Measurements from ENCODE around the gene DCLK1. TPM values are rescaled to one million over a fixed set of nuclear protein-coding genes. Genes with fewer than 3 reads are reported as not detected.

DCLK1 gene
- total RNA-seq, 1 donor from 2014 or later: not detected

GRCh38 chr13:36069881-36070366, 61.3 kb downstream of the DCLK1 start:
- ATAC-seq (ENCODE audit: low read depth) (no peak), DNase-seq (no peak)
- ChIA-PET POLR2A (no interaction called here), CTCF (no interaction called here)
- H3K27ac Mint-ChIP-seq: no peak overlapping the region
- H3K36me3 Mint-ChIP-seq (ENCODE audit: low read depth): no peaks in the 10 kb centered on the region
- H3K9me3 Mint-ChIP-seq: peaks cover 3% of the 10 kb centered on the region
- no peaks in the 10 kb centered on the region for H3K27me3 Mint-ChIP-seq
- intact Hi-C loops (cut with micrococcal nuclease): no loop called here
- H3K4me3 Mint-ChIP-seq: no peak overlapping the region
- H3K4me1 Mint-ChIP-seq: no peaks in the 10 kb centered on the region
- TF ChIP-seq, protein P1, sequence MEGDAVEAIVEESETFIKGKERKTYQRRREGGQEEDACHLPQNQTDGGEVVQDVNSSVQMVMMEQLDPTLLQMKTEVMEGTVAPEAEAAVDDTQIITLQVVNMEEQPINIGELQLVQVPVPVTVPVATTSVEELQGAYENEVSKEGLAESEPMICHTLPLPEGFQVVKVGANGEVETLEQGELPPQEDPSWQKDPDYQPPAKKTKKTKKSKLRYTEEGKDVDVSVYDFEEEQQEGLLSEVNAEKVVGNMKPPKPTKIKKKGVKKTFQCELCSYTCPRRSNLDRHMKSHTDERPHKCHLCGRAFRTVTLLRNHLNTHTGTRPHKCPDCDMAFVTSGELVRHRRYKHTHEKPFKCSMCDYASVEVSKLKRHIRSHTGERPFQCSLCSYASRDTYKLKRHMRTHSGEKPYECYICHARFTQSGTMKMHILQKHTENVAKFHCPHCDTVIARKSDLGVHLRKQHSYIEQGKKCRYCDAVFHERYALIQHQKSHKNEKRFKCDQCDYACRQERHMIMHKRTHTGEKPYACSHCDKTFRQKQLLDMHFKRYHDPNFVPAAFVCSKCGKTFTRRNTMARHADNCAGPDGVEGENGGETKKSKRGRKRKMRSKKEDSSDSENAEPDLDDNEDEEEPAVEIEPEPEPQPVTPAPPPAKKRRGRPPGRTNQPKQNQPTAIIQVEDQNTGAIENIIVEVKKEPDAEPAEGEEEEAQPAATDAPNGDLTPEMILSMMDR (IDR thresholded peaks at IDR 0.05): no peak

- no peaks in the 10 kb centered on the region for H3K36me3 Mint-ChIP-seq (ENCODE audit: low read depth)
- H3K4me3 Mint-ChIP-seq: no peak overlapping the region
- H3K27ac Mint-ChIP-seq: no peak overlapping the region
- ChIA-PET POLR2A (no interaction called here), CTCF (no interaction called here)
- no peaks in the 10 kb centered on the region for H3K27me3 Mint-ChIP-seq
- ATAC-seq (ENCODE audit: low read depth) (no peak), DNase-seq (no peak)
- H3K4me1 Mint-ChIP-seq: no peaks in the 10 kb centered on the region
- TF ChIP-seq, protein P1 (IDR thresholded peaks at IDR 0.05): no peak
- H3K9me3 Mint-ChIP-seq: peaks cover 3% of the 10 kb centered on the region
- intact Hi-C loops (cut with micrococcal nuclease): no loop called here
Measured at GRCh38 chr13:36068991-36069390, 62.2 kb downstream of the DCLK1 start.

- CTCF ChIA-PET: no interaction called here
- Mint-ChIP-seq H3K4me3 (no peak overlapping the region), H3K27ac (no peak overlapping the region), H3K27me3 (no peaks in the 10 kb centered on the region), H3K36me3 (ENCODE audit: low read depth) (no peaks in the 10 kb centered on the region), H3K4me1 (no peaks in the 10 kb centered on the region), H3K9me3 (peaks cover 3% of the 10 kb centered on the region)
- no peak for DNase-seq
- POLR2A ChIA-PET: no interaction called here
- TF ChIP-seq, protein P1 (IDR thresholded peaks at IDR 0.05): no peak
- ATAC-seq (ENCODE audit: low read depth): no peak
- intact Hi-C loops (cut with micrococcal nuclease): no loop called here
Measured at GRCh38 chr13:36068566-36068965, 62.6 kb downstream of the DCLK1 start.

DNA sequence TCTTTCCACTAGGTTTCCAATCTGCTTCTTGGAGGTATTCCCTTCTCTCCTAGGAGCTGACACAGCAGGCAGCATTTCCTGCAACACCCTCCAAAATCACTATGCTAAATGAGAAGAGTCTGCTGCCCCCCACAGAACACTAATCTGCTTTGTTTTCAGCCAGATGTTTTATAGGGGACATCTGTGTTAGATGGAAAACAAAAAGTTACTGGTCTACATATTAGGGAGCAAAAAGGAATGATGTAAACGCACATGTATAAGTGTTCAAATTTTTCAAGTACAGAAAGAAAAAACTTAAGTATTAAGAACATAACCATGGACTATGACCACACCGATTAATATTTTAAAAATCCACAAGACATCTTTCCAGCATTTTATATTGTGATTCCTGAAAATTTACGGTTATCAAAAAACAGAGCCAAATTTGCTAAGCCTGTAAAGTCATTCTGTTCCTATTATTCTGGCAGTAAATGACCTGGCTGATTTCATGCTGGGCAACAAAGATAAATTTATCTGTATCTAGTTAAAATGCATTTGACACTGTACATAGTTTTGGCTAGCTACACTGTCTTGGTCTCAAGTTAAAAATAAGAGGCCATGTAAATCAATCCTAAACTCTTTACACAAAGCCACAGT, 63.3 kb downstream of the DCLK1 start:
- ATAC-seq (ENCODE audit: low read depth) (no peak), DNase-seq (no peak)
- intact Hi-C loops (cut with micrococcal nuclease): no loop called here
- Mint-ChIP-seq H3K36me3 (ENCODE audit: low read depth) (no peaks in the 10 kb centered on the region), H3K9me3 (peaks cover 3% of the 10 kb centered on the region), H3K4me3 (no peak overlapping the region), H3K27ac (no peak overlapping the region), H3K27me3 (no peaks in the 10 kb centered on the region), H3K4me1 (no peaks in the 10 kb centered on the region)
- TF ChIP-seq, protein P1 (IDR thresholded peaks at IDR 0.05): no peak
- CTCF ChIA-PET: no interaction called here
- POLR2A ChIA-PET: no interaction called here

GRCh38 chr13:36062249-36062648, 68.9 kb downstream of the DCLK1 start:
- no peaks in the 10 kb centered on the region for H3K36me3 Mint-ChIP-seq (ENCODE audit: low read depth)
- no peak overlapping the region for H3K27ac Mint-ChIP-seq
- POLR2A ChIA-PET: no interaction called here
- CTCF ChIA-PET: no interaction called here
- peaks cover 3% of the 10 kb centered on the region for H3K9me3 Mint-ChIP-seq
- ATAC-seq (ENCODE audit: low read depth): no peak
- no peaks in the 10 kb centered on the region for H3K27me3 Mint-ChIP-seq
- H3K4me3 Mint-ChIP-seq: no peak overlapping the region
- intact Hi-C loops (cut with micrococcal nuclease): no loop called here
- TF ChIP-seq, protein P1 (IDR thresholded peaks at IDR 0.05): no peak
- DNase-seq: no peak
- H3K4me1 Mint-ChIP-seq: no peaks in the 10 kb centered on the region

Measured in activated B cell treated with CpG ODN at 0.5 μM for 24 hours (primary cell).